ENCODE data around the gene TOR2A.

Gene TOR2A

DNA sequence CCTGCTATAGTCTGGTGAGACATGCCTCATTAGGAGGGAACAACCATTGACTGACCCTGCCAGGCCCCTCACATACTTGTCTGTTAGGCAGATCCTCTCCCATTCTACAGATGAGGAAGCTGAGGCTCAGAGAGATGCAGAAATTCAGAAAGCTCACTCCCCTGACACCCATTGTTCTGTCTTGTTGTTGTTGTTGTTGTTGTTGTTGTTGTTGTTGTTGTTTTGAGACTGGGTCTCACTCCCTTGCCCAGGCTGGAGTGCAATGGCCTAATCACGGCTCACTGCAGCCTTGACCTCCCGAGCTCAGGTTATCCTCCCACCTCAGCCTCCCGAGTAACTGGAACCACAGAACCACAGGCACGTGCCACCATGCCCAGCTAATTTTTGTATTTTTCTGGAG is 41.4 kb downstream of the TOR2A start:
- DNase-seq = no peak

DNA sequence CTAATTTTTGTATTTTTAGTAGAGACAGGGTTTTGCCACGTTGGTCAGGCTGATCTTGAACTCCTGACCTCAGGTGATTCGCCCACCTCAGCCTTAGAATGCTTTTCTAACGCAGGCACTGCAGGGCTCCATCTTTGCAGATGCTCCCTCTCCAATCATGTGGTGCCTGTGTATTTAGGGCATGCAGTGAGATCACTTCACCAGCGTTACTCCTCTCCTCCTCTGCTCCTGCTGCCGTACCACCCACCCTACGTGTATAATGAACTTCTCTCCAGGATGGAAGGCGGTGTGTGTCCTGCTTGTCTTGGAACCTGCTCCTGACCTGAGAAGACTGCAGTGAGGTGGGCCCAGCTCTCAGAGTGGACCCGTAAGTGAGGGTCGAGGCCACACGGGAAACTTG is 42.0 kb downstream of the TOR2A start:
- DNase-seq = no peak

DNA sequence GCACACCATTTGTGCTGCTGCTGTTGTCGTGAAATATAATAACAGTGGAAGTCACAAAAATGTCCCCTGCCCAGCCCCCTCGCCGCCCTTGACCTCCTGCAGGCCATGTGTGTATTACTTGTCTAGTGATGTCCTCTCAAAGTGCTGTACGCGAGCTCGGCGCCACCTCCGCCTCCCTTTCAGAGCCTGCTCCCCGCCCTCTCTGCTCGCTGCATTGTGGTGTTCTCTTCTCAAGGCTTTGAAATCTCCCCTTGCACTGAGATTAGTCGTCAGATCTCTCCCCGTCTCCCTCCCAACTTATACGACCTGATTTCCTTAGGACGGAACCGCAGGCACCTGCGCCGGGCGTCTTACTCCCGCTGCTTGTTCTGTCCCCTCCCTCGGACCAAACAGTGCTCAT is 43.0 kb downstream of the TOR2A start:
- DNase-seq = no peak

DNA sequence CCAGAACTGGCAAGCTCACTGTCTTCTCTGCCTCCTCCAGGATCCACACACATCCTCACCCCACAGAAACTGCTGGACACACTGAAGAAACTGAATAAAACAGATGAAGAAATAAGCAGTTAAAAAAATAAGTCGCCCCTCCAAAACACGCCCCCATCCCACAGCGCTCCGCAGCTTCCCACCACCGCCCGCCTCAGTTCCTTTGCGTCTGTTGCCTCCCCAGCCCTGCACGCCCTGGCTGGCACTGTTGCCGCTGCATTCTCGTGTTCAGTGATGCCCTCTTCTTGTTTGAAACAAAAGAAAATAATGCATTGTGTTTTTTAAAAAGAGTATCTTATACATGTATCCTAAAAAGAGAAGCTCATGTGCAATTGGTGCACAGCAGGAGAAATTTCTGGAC is 44.4 kb downstream of the TOR2A start:
- DNase-seq = no peak

DNA sequence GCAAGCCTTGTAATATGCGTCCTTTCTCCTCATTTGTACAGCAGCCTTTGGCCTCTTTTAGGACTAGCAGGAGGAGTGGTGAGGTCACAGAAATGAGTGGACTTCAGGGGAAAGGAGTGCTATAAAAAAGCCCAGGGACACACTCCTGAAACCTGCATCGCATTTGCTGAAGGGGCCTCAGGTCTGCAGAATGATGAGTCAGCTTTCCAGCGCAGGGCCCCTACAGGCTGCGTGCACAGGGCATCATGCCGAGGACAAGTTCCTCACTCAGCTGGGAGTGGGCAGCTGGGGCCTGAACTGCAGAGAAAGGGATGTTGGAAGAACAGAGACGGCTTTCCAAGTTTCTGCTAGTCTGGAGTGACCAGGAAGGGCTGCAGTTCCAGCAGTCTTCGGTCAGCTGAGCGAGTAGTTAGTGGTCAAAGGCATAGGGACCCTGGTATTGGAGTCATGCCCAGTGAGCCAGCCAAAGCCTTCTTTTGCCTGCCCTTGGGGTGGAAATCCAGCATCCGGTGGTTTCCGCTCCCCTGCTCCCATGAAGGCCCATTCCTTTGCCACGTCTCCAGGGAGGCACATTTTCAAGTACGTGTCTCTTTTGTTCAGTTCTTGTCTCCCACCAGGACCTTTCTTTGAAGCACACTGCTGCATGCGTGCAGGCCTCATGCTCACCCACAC is 45.6 kb downstream of the TOR2A start:
- DNase-seq = no peak

DNA sequence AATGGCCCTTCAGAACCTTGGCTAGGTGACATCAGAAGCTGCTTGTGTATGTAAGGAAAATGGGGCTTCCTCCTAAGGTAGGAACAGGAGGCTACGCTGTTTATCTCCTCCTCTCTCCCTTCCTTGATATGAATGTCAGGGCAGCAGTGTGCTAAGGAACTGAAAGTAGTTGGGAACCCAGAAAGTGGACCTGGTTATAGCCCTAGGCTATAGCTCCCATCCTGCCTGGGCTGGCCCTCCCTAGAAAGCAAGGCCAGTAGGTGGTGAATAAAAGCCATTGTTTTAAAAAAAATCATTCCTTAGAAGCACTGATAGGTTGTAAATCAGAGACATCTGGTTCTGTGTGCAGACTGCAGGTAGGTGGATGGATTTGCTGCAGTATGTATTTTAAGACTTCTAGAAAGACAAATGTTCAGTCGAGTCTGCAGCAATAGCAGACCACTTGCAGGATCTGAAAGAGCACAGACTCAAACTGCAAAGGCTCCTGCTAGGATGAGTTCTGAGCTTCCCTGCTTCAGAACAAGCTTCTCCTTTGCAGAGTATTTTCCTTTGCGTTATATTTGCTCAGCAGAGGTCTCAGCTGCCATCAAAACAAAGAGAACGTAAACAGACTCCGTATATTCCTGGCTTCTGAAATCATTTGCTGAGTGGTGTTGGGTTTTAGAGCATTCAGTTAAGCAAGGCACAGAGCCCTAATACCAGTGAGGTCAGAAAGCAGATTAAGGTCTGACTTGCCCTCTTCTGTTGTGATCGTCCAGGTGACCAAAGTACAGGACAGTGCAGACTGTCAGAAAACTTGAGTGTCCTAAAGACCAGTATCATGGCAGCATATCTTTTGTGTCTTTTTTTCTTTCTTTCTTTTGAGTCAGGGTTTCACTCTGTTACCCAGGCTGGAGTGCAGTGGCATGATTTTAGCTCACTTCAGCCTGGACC is 48.4 kb downstream of the TOR2A start:
- no peak for DNase-seq

DNA sequence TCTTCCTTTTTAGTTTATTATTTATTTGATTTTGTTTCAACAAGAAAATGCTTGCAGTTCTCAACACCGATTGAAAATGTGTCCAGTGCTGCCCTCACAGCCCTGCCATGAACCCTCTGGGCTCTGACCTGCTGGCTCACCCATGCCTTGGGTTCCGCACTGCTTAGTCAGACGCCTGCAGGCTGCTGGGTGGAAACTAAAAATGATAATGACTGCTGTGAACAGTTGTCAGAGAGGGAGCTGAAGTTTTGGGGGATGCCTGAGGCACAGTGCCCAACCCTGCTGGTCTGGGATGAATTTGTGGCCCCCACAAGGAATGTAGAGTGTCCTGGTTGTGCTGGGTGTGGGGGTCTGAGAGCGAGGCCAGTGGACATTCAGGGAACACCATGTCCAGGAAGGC is 50.5 kb downstream of the TOR2A start:
- no peak for DNase-seq

DNA sequence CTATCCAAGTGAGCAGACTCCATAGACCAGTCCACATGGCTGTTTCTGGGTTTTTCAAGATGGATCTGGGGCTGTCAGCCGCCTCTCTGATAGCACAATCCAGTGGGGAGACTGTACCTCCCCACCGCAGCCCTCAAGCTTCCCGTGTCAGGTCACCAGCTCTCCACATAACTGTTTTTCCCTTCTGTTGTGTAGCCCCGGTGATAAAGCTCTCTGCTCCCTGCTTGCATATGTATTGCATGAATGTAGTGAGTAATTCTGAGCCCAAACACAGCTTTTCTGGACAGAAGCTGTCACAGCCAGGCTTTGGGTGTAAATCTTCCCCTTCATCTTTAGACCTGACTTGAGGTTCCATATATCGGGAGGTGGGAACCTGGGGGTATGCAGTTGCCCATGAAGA is 51.4 kb downstream of the TOR2A start:
- no peak for DNase-seq

DNA sequence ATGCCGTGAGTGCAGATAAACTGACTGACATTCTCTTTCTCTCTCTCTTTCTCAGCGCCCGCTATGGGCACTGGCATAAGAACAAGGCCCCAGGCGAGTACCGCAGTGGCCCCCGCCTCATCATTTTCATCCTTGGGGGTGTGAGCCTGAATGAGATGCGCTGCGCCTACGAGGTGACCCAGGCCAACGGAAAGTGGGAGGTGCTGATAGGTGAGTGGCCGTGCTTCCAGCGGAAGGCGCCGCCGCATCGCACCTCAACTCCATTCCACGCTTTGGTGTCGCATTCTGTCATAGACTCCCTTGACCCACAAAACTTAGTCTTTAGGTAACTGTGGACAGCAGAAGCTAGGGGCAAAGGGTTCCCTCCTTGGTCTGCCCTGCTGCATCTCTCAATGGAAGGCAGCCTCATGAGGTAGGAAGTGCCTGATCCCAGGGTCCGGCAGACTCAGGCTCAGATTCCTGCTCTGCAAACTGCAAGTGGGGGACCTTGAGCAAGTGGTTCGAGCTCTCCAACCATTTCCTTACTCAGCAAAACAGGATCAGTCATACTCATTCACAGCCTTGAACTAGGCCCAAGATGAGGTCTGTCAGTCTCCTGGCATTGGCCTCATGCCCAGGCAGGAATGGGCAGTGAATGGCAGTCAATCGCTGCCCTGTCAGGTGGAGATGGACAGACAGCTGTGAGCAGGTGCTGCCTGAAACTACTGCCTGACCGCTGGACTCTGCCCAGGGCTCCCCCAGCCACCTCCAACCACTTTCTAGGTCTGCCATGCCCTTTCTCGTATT is 52.5 kb downstream of the TOR2A start:
- no peak for DNase-seq
